ENCODE data around the gene SKOR1.

Gene SKOR1

DNA sequence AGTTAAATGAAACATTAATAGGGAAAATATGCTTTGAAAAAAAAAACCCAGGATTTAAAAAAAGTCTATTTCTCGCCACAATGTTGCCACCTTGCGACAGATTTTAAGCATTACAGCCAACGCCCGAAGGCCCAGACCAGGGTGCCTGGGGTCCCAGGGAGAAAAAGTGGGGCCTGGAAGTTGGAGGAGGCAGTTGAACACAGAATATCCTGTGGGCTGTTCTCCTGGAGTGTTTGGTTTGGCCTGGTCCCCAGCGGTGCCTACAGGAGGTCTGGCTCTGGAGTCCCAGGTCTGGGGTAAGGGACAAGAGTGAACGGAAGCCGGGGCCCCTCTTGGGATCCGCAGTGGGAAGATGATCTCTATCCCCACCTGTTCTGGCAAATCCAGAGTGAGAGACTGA, 11.2 kb downstream of the SKOR1 start:
- Histone ChIP-seq H3K9ac (ENCODE audit: low read length) (peak overlapping the region; percentile 73), H3K4me3 (ENCODE audit: low read length) (peak overlapping the region; percentile 66), H3K9me3 (ENCODE audit: control insufficient read depth, low read length) (no peaks in the 10 kb centered on the region), H3K4me1 (ENCODE audit: control insufficient read depth, insufficient read depth, low read length) (peaks cover 42% of the 10 kb centered on the region), H3K36me3 (ENCODE audit: control insufficient read depth, insufficient read depth, low read length, severe bottlenecking) (no peaks in the 10 kb centered on the region), H3K27me3 (replicated peaks; ENCODE audit: control insufficient read depth, insufficient read depth, low read length) (peaks cover 47% of the 10 kb centered on the region)
- DNase-seq (ENCODE audit: low read depth), result peak; percentile 84

DNA sequence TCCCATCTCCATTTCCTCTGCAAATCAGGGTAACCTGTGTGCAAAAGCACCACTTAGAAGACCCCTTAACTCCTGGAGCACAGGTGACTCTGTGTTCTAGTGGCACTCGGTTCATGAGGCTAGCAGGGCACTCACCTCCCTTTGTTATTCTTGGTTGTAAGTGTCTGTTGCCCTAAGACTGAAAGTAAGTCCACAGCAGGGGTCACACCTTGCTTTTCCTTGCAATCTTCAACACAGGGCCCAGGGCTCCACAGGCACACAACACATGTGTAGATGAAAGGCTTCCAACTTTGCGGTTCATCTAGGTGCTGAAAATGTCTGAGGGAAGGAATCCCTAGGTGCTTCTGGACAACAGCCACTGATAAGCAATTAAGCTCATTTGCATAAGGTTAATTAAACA, 11.6 kb downstream of the SKOR1 start:
- peaks cover 42% of the 10 kb centered on the region for H3K4me1 ChIP-seq (ENCODE audit: control insufficient read depth, insufficient read depth, low read length)
- H3K9ac ChIP-seq (ENCODE audit: low read length), result no peak overlapping the region
- H3K36me3 ChIP-seq (ENCODE audit: control insufficient read depth, insufficient read depth, low read length, severe bottlenecking), result no peaks in the 10 kb centered on the region
- H3K4me3 ChIP-seq (ENCODE audit: low read length), result no peak overlapping the region
- DNase-seq (ENCODE audit: low read depth), result no peak
- H3K27me3 ChIP-seq (replicated peaks; ENCODE audit: control insufficient read depth, insufficient read depth, low read length), result peaks cover 44% of the 10 kb centered on the region
- H3K9me3 ChIP-seq (ENCODE audit: control insufficient read depth, low read length), result no peaks in the 10 kb centered on the region

GRCh38 chr15:67838789-67839332, 13.6 kb downstream of the SKOR1 start:
- Histone ChIP-seq H3K27me3 (replicated peaks; ENCODE audit: control insufficient read depth, insufficient read depth, low read length) (peaks cover 25% of the 10 kb centered on the region), H3K4me3 (ENCODE audit: low read length) (peak overlapping the region; percentile 92), H3K4me1 (ENCODE audit: control insufficient read depth, insufficient read depth, low read length) (peaks cover 39% of the 10 kb centered on the region), H3K9ac (ENCODE audit: low read length) (peak overlapping the region; percentile 94), H3K9me3 (ENCODE audit: control insufficient read depth, low read length) (no peaks in the 10 kb centered on the region), H3K36me3 (ENCODE audit: control insufficient read depth, insufficient read depth, low read length, severe bottlenecking) (no peaks in the 10 kb centered on the region)
- peak; percentile 36 for DNase-seq (ENCODE audit: low read depth)

- peaks cover 39% of the 10 kb centered on the region for H3K4me1 ChIP-seq (ENCODE audit: control insufficient read depth, insufficient read depth, low read length)
- peak overlapping the region; percentile 94 for H3K9ac ChIP-seq (ENCODE audit: low read length)
- H3K27me3 ChIP-seq (replicated peaks; ENCODE audit: control insufficient read depth, insufficient read depth, low read length), result peaks cover 20% of the 10 kb centered on the region
- no peaks in the 10 kb centered on the region for H3K36me3 ChIP-seq (ENCODE audit: control insufficient read depth, insufficient read depth, low read length, severe bottlenecking)
- DNase-seq (ENCODE audit: low read depth), result peak; percentile 54
- no peaks in the 10 kb centered on the region for H3K9me3 ChIP-seq (ENCODE audit: control insufficient read depth, low read length)
- H3K4me3 ChIP-seq (ENCODE audit: low read length), result peak overlapping the region; percentile 92
These were observed 14.2 kb downstream of the SKOR1 start for GRCh38 chr15:67839499-67839928.

DNA sequence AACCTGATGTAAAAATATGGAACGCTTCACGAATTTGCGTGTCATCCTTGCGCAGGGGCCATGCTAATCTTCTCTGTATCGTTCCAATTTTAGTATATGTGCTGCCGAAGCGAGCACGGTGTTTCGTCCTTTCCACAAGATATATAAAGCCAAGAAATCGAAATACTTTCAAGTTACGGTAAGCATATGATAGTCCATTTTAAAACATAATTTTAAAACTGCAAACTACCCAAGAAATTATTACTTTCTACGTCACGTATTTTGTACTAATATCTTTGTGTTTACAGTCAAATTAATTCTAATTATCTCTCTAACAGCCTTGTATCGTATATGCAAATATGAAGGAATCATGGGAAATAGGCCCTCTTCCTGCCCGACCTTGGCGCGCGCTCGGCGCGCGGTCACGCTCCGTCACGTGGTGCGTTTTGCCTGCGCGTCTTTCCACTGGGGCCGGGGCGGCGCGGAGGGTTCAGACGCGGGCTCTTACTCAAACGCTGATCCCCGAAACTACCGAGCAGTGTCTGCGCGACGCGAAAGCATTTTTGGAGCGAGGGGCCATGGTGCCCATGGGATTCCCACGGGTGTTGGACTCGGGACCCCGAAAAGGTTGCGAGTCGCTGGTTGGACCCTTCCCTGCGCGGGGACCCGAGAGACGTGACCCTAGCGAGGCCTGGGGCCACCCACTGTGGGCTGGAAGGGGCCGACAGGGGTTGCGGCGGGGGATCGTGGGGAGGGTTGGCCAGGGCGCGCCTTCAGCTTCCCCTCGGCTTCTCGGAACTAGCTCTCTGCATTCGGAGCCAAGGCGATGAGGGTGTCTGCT, 14.8 kb downstream of the SKOR1 start, which contains the start of gene RNU6-1:
TSS of gene RNU6-1 (minus strand) at position 117 of the 820 bp plus-strand sequence.
- peak; percentile 97 for DNase-seq (ENCODE audit: low read depth)
- H3K4me3 ChIP-seq (ENCODE audit: low read length), result peak within 1 kb of the TSS; percentile 92
- H3K9ac ChIP-seq (ENCODE audit: low read length), result peak within 1 kb of the TSS; percentile 94
- no peaks in the 10 kb centered on the region for H3K9me3 ChIP-seq (ENCODE audit: control insufficient read depth, low read length)
- no peaks in the 10 kb centered on the region for H3K36me3 ChIP-seq (ENCODE audit: control insufficient read depth, insufficient read depth, low read length, severe bottlenecking)
- peaks cover 14% of the 10 kb centered on the region for H3K27me3 ChIP-seq (replicated peaks; ENCODE audit: control insufficient read depth, insufficient read depth, low read length)
- peaks cover 39% of the 10 kb centered on the region for H3K4me1 ChIP-seq (ENCODE audit: control insufficient read depth, insufficient read depth, low read length)

DNA sequence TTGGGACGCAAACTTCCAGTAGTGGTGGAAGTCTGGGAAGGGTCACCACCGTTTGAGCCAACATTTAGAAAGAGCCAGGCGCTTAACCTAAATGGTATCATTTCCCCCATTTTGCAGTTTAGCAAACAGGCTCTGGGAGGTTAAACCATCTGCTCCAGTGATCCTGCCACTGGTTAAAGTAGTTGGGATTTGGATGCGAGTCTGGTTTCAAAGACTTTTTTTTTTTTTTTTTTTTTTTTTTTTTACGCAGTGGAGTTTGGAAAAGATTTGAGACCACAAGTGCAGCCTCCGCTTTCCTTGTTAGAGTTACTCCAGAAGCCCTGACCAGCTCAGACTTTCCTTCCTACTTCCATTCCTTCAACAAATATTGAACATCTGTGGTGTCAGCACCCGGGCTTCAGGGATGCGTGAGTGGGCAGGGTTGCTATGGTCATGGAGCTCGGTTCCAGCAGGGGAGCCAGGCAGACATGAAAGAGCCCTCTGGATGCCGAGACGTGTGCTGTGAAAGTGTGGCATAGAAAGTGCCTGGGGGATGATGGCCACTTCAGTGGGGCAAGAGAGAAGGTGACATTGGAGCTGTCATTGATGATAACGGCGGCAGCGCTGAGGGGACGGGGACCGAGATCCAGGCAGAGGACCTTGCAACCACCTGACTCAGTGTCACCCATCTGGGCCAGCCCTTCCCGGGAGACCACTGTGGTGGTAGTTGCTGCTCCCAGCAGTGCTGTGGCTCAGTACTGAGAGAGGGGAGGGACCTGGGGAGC, 15.6 kb downstream of the SKOR1 start:
- Histone ChIP-seq H3K4me1 (ENCODE audit: control insufficient read depth, insufficient read depth, low read length) (peaks cover 37% of the 10 kb centered on the region), H3K4me3 (ENCODE audit: low read length) (peak overlapping the region; percentile 92), H3K9ac (ENCODE audit: low read length) (peak overlapping the region; percentile 94), H3K27me3 (replicated peaks; ENCODE audit: control insufficient read depth, insufficient read depth, low read length) (peaks cover 6% of the 10 kb centered on the region), H3K9me3 (ENCODE audit: control insufficient read depth, low read length) (no peaks in the 10 kb centered on the region), H3K36me3 (ENCODE audit: control insufficient read depth, insufficient read depth, low read length, severe bottlenecking) (no peaks in the 10 kb centered on the region)
- peak; percentile 78 for DNase-seq (ENCODE audit: low read depth)

DNA sequence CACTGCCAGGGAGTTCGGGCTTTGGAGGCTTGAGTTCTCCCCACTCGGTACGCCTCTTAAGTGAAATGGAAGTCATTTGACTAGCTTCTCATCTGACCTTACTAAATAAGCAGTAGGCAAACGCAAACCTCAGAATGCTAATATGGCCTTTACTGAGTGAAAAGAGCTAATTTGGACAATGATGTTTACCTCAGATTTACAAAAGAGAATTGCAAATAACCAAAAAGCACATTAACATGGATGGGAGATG, 16.1 kb downstream of the SKOR1 start:
- peaks cover 4% of the 10 kb centered on the region for H3K27me3 ChIP-seq (replicated peaks; ENCODE audit: control insufficient read depth, insufficient read depth, low read length)
- H3K4me3 ChIP-seq (ENCODE audit: low read length), result peak overlapping the region; percentile 92
- H3K9me3 ChIP-seq (ENCODE audit: control insufficient read depth, low read length), result no peaks in the 10 kb centered on the region
- DNase-seq (ENCODE audit: low read depth), result no peak
- H3K9ac ChIP-seq (ENCODE audit: low read length), result peak overlapping the region; percentile 94
- H3K36me3 ChIP-seq (ENCODE audit: control insufficient read depth, insufficient read depth, low read length, severe bottlenecking), result no peaks in the 10 kb centered on the region
- peaks cover 34% of the 10 kb centered on the region for H3K4me1 ChIP-seq (ENCODE audit: control insufficient read depth, insufficient read depth, low read length)

DNA sequence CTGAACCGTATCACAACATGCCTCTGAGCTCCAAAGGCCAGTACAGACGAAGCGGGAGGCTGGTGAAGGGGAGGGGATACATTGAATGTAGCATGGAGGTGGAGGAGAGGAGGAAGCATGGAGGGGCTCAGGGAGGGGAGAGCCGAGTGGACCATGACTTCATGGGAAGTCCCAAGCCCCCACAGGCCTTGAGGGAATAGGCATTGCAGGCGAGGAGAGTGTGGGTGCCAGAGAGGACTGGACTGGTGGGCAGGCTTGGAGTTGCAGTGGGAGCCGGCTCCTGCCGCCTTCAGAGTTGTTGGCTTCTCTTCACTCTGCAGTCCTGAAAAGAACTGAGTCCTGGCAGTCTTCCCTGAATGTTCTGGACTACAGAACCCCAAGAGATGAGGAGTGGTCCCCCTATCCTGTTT, 17.8 kb downstream of the SKOR1 start:
- Histone ChIP-seq H3K36me3 (ENCODE audit: control insufficient read depth, insufficient read depth, low read length, severe bottlenecking) (no peaks in the 10 kb centered on the region), H3K4me1 (ENCODE audit: control insufficient read depth, insufficient read depth, low read length) (peaks cover 34% of the 10 kb centered on the region)

DNA sequence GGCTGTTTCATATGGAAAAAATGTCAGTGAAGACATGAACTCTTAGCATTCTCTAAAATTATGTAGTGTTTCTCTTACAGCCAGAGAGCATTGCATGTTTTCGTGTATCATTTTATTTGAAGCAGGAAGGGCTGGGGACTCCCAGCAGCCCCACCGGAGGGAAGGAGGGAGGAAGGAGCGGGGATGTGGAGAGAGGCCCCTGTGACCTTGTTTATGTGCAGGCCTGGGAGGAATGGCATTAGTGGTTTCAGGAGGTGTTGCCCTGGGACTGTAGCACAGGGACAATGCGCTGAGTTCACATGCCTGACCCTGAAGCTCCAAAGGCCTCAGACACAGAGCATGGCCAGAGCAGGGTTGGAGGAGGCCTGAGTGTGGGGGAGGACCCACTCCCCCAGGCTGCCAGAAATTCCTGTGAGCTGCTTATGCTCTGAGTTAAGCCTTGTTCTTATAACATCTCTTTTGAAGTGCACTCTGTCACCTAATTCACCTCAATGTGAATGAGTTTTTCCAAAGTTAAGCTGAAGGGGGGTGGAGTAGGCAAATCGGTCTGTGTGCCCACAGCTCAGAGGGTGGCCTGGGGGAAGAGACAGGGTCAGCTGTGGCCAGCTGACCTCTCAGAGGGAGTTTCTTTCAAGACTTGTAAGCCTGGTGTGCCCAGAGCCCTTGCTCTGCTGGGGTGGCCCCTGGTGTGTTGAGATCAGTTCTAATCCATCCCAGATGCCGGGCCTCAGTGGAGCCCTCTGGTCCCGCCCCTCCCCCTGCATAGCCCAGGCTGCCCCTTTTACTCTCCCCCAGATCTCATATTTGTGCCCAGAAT, 18.5 kb downstream of the SKOR1 start:
- peaks cover 28% of the 10 kb centered on the region for H3K4me1 ChIP-seq (ENCODE audit: control insufficient read depth, insufficient read depth, low read length)
- H3K4me3 ChIP-seq (ENCODE audit: low read length), result no peak overlapping the region
- H3K9ac ChIP-seq (ENCODE audit: low read length), result no peak overlapping the region
- H3K9me3 ChIP-seq (ENCODE audit: control insufficient read depth, low read length), result no peaks in the 10 kb centered on the region
- peak; percentile 64 for DNase-seq (ENCODE audit: low read depth)
- H3K27me3 ChIP-seq (replicated peaks; ENCODE audit: control insufficient read depth, insufficient read depth, low read length), result no peaks in the 10 kb centered on the region
- no peaks in the 10 kb centered on the region for H3K36me3 ChIP-seq (ENCODE audit: control insufficient read depth, insufficient read depth, low read length, severe bottlenecking)

More for the DNA sequence above, 17.8 kb downstream of the SKOR1 start:
- Histone ChIP-seq H3K4me3 (ENCODE audit: low read length) (no peak overlapping the region), H3K9me3 (ENCODE audit: control insufficient read depth, low read length) (no peaks in the 10 kb centered on the region), H3K9ac (ENCODE audit: low read length) (no peak overlapping the region), H3K27me3 (replicated peaks; ENCODE audit: control insufficient read depth, insufficient read depth, low read length) (no peaks in the 10 kb centered on the region)
- DNase-seq (ENCODE audit: low read depth), result no peak

GRCh38 chr15:67845974-67846373, 20.7 kb downstream of the SKOR1 start:
- no peaks in the 10 kb centered on the region for H3K27me3 ChIP-seq (replicated peaks; ENCODE audit: control insufficient read depth, insufficient read depth, low read length)
- no peak overlapping the region for H3K4me3 ChIP-seq (ENCODE audit: low read length)
- H3K36me3 ChIP-seq (ENCODE audit: control insufficient read depth, insufficient read depth, low read length, severe bottlenecking), result no peaks in the 10 kb centered on the region
- H3K4me1 ChIP-seq (ENCODE audit: control insufficient read depth, insufficient read depth, low read length), result peaks cover 17% of the 10 kb centered on the region
- no peak for DNase-seq (ENCODE audit: low read depth)
- no peak overlapping the region for H3K9ac ChIP-seq (ENCODE audit: low read length)
- H3K9me3 ChIP-seq (ENCODE audit: control insufficient read depth, low read length), result no peaks in the 10 kb centered on the region

DNA sequence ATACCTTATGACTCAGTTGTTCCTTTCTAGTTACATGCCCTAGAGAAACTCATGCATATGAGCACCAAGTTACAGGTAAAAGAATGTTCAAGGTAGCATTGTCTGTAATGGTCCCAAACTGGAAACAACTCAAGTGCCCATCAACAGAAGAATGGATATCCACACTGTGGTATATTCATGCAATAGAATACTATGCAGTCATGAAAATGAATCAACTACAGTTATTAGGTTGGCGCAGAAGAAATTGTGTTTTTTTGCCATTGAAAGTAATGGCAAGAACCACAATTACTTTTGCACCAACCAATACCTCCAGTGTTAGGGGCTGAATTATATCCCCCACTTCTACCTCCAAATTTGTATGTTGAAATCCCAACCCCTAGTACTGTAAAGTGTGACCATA, 24.2 kb downstream of the SKOR1 start:
- Histone ChIP-seq H3K4me1 (ENCODE audit: control insufficient read depth, insufficient read depth, low read length) (peaks cover 3% of the 10 kb centered on the region), H3K9ac (ENCODE audit: low read length) (no peak overlapping the region), H3K4me3 (ENCODE audit: low read length) (no peak overlapping the region), H3K9me3 (ENCODE audit: control insufficient read depth, low read length) (no peaks in the 10 kb centered on the region), H3K27me3 (replicated peaks; ENCODE audit: control insufficient read depth, insufficient read depth, low read length) (no peaks in the 10 kb centered on the region), H3K36me3 (ENCODE audit: control insufficient read depth, insufficient read depth, low read length, severe bottlenecking) (no peaks in the 10 kb centered on the region)
- DNase-seq (ENCODE audit: low read depth), result no peak
